ENCODE measurements around the gene PPARA. TPM values are rescaled to one million over a fixed set of nuclear protein-coding genes. Genes with fewer than 3 reads are reported as not detected.
A peak's percentile ranks its signal among the peaks of the same experiment; 100 is the strongest.
"Not testable (repeated sequence)": the region's sequence is repeated elsewhere in the genome, so short reads cannot be mapped to it uniquely, and the experiment has no call there.

The PPARA gene
- total RNA-seq, 3 donors from 2014 or later = 5.6 to 7.0 (median 5.9) TPM

DNA sequence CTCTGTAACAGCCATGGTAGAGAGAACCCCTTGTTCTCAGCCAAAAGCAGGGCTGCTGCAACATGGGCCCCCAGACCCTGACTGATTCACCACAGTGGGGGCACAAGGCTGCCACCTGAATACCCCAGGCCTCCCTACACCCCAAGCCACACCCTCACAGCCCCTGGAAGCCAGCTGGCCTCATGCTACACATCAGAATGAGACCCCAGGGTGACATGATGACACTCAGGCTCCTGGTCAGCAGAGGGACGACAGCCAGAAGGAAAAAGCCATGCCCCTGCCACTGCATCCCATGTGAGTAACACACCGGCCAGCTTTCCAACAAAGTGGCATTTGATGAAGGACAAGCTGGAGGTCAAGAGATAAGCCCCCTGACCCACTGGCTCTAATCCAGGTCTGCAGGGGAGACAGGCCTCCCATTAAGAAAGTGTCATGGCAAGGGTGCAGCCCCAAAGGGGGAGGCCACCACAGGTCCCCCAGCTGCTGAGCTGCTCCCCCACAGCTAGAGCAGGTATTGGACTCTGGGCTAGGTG, 97.2 kb downstream of the PPARA start:
- H3K4me1 Mint-ChIP-seq (ENCODE audit: low read depth) = peaks cover 16% of the 10 kb centered on the region
- H3K27me3 Mint-ChIP-seq (ENCODE audit: low read depth) = no peaks in the 10 kb centered on the region
- peak overlapping the region; percentile 2 for H3K4me3 Mint-ChIP-seq
- H3K9me3 Mint-ChIP-seq = no peaks in the 10 kb centered on the region
- DNase-seq = no peak
- no peak for ATAC-seq
- no peaks in the 10 kb centered on the region for H3K36me3 Mint-ChIP-seq (ENCODE audit: insufficient read depth)

DNA sequence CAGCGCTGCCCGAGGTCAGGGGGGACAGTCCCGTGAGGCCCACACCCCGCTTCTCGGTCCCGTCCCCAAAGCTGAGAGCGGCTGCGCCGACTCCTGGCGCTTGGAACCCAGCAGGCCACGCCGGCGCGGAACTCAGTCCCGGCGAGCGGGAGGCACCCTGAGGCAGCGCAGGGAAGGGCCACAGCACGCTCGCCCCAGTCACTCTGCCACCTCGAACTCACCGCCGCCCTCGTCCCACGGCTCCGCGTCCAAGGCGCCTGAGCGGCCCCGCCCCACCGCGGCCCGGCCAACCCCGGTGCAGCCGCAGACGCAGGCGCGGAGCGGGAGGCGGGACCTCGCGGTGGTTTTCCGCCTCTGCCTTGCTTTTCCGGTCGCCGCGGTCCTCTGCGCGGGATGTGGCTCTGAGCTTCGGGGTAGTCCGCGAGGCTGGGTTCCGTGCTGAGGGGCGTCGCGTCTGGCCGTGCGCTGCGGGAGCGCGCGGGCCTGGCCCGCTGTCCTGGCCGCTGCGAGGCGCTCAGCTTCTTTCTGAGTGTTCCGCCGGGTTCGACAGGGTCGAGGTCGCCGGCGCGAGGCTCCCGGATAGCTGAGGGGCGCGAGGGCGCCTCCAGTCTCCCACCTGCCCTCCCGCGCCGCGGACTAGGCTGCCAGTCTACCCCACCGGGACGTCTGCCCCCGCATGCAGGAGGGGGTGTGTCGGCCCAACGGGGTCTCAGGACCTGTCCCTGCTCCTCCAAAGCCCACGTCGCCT, 99.9 kb downstream of the PPARA start, which contains the start of gene CDPF1:
Gene CDPF1 (minus strand): TSS at position 259 of the 748 bp plus-strand sequence. CDS start 2,009 bp downstream, outside the sequence.
- H3K9me3 Mint-ChIP-seq = no peaks in the 10 kb centered on the region
- H3K4me1 Mint-ChIP-seq (ENCODE audit: low read depth) = peaks cover 21% of the 10 kb centered on the region
- H3K4me3 Mint-ChIP-seq = peak within 1 kb of the TSS; percentile 78

DNA sequence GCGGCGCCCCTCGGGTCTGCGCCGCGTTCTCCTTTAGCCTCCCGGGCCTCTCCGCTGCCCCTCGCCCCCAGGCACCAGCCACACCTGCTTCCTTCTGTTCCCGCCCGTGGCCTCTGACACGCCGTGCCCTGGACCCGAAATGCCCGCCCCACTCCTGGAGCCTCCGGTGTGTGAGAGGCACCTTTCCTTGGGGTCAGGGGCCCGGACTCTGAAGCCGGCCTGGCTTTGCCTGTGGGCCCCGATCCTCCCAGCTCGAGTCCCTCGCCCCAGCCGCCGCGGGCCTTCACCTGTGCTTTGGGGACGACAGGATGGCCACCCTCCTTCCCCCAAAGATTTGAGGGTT, 100.4 kb downstream of the PPARA start:
- Mint-ChIP-seq H3K27me3 (ENCODE audit: low read depth) (no peaks in the 10 kb centered on the region), H3K9me3 (no peaks in the 10 kb centered on the region), H3K4me3 (peak overlapping the region; percentile 78), H3K4me1 (ENCODE audit: low read depth) (peaks cover 21% of the 10 kb centered on the region), H3K36me3 (ENCODE audit: insufficient read depth) (no peaks in the 10 kb centered on the region)
- DNase-seq (no peak), ATAC-seq (peak in 1 of 2 donors; percentile 2)

More for the DNA sequence above, 99.9 kb downstream of the PPARA start, which contains the start of gene CDPF1:
- no peaks in the 10 kb centered on the region for H3K27me3 Mint-ChIP-seq (ENCODE audit: low read depth)
- peak; percentile 89 for DNase-seq
- H3K36me3 Mint-ChIP-seq (ENCODE audit: insufficient read depth) = no peaks in the 10 kb centered on the region
- ATAC-seq = peak; percentile 96 to 97

DNA sequence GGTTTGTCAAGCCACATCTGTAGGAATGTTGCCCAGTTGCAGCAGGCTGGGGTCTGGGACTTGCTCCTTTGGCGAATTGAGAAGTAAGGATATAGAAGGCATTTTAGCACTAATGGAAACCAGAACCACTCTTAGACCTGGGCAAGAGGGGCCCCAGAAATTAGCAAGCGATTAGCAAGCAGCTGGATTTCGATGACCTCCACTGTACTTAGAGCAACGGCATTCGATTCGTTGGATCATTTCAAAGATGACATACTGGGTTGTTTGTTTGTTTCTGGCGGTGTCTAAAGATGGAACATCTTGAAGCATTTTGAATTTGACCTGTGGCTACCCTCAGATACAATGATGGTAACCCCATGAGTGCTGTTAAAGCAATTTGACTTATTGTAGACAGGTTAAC, 100.9 kb downstream of the PPARA start:
- DNase-seq (no peak), ATAC-seq (no peak)
- no peaks in the 10 kb centered on the region for H3K27me3 Mint-ChIP-seq (ENCODE audit: low read depth)
- no peaks in the 10 kb centered on the region for H3K9me3 Mint-ChIP-seq
- peaks cover 21% of the 10 kb centered on the region for H3K4me1 Mint-ChIP-seq (ENCODE audit: low read depth)
- peak overlapping the region; percentile 78 for H3K4me3 Mint-ChIP-seq
- no peaks in the 10 kb centered on the region for H3K36me3 Mint-ChIP-seq (ENCODE audit: insufficient read depth)

DNA sequence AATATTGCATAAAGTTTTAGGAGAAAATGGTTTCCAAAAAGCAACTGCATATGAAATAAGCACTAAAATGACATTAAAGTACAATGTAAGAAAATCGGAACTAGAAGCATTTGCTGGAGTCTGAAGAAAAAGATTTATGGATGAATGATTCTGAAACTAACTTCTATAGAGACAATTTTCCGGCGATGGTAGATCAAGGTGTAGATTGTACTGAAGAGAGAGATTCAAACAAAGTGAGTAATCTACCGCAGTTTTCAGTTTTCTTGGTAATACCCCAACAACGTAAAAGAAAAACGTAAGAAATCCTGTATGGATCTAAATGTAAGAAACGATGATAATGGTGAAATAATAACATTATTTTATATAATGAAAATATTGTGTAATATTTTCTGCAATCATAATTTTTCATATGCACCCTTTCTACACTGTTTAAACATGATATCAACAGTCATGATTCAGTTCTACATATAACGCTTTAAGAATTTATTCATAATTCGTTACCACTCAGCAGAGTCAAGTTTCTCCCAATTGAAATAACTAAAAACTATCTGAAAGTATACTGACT, 101.6 kb downstream of the PPARA start:
- no peak for DNase-seq
- peak overlapping the region; percentile 78 for H3K4me3 Mint-ChIP-seq
- no peaks in the 10 kb centered on the region for H3K27me3 Mint-ChIP-seq (ENCODE audit: low read depth)
- no peaks in the 10 kb centered on the region for H3K36me3 Mint-ChIP-seq (ENCODE audit: insufficient read depth)
- peaks cover 21% of the 10 kb centered on the region for H3K4me1 Mint-ChIP-seq (ENCODE audit: low read depth)
- H3K9me3 Mint-ChIP-seq = no peaks in the 10 kb centered on the region
- no peak for ATAC-seq

DNA sequence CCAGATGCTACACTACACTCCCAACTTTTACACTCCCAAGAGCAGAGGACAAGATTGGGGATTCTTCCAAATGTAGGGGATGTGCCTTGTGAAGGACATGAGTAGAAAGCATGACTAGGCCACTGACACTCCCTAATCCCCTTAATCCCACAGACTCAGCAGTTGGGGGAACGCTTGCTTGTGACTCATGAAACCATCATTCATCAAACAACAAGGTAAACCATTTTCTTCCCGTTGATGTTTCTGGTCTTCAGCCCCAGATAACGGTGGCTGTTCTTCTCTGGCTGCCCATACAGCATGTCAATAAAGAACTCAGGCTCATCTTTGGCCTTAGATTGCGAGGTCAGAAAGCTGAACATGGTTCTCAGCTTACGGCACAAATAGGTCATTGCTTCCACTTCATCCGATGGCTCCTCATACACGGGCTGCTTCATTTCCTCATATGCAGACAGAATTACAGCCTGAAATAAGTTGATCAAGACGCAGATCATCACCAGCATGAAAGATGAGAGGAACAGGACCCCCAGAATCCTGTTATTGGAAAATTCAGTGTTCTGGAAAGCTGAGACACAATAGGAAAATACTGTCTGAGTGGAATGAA, 106.1 kb downstream of the PPARA start:
- peaks cover 11% of the 10 kb centered on the region for H3K4me1 Mint-ChIP-seq (ENCODE audit: low read depth)
- no peak for DNase-seq
- H3K27me3 Mint-ChIP-seq (ENCODE audit: low read depth) = peaks cover 22% of the 10 kb centered on the region
- ATAC-seq = no peak
- H3K9me3 Mint-ChIP-seq = no peaks in the 10 kb centered on the region
- H3K4me3 Mint-ChIP-seq = no peak overlapping the region
- H3K36me3 Mint-ChIP-seq (ENCODE audit: insufficient read depth) = no peaks in the 10 kb centered on the region

DNA sequence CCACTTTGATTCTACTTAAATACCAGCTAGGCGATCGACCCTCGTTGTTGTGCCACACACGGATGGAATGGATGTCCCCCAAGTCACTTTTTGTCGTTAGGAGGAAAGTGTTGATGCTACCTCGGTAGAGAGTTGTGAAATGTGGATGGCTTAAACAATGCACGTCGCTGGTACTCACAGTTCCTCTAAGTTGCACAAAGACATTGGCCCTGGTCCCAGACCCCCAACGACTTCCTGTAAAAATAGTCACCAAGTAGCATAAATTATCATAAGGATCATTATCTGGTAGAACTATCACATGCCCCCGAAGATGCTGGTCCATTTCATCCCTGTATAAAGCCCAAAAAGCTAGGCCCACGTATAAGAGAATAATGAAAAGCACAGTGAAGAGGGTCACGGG, 109.0 kb downstream of the PPARA start:
- no peak for ATAC-seq
- Mint-ChIP-seq H3K4me3 (no peak overlapping the region), H3K36me3 (ENCODE audit: insufficient read depth) (no peaks in the 10 kb centered on the region), H3K9me3 (no peaks in the 10 kb centered on the region), H3K4me1 (ENCODE audit: low read depth) (peaks cover 4% of the 10 kb centered on the region), H3K27me3 (ENCODE audit: low read depth) (peaks cover 45% of the 10 kb centered on the region)
- DNase-seq = no peak

DNA sequence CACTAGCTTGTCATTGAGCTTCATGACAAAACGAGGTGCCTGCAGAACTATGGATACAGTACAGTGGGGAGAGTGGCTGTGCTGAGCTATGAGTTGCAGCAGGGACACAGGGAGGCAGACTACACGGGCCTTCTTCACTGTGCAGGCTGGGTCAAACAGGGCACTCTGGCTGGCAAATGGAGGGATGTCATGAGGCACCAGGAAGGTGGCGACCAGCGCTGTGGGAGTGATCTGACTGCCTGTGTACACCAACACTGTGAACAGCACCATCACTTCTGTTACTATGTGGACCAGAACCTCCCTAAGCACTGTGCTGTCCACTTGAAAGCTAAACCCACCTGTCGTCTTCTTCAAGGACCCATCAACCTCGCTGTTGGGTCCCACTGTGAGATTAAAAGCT, 109.7 kb downstream of the PPARA start:
- Mint-ChIP-seq H3K36me3 (ENCODE audit: insufficient read depth) (no peaks in the 10 kb centered on the region), H3K9me3 (no peaks in the 10 kb centered on the region), H3K4me3 (no peak overlapping the region), H3K4me1 (ENCODE audit: low read depth) (peaks cover 4% of the 10 kb centered on the region), H3K27me3 (ENCODE audit: low read depth) (peaks cover 47% of the 10 kb centered on the region)
- no peak for DNase-seq
- no peak for ATAC-seq

DNA sequence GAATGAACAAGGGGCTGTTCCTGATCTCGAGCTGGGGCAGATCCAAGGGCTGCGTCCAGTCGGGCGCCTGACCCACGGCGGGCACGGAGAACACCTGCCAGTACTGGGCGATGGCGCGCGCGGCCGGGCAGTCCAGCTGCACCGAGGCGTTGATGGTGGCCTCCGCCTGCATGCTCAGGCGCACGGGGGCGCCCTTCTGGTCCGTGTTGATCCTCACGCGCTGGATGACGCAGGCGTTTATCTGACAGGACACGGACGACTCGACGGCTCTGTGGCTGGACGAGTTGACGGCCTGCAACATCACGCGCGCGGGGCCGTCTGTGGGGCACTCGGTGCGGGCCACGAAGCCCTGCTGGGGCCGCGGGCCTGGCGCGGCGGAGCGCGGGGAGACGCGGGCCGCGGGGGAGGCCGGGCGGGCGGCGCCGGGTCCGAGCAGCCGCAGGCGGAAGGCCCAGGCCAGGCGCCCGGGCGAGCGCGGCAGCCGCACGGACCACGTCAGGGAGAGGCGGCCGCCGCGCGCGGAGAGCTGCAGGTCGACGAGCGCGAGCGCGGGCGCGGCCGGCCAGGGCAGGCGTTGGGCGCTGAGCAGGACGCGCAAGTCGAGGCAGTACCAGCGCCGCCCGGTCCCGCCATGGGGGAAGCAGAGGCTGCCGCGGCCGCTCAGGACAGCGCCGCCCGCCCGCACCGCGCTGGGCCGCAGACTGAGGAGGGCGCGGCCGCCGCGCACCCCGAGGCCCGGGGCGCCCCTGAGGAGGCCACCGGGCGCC, 112.3 kb downstream of the PPARA start:
- H3K27me3 Mint-ChIP-seq (ENCODE audit: low read depth) = peaks cover 58% of the 10 kb centered on the region
- DNase-seq (no peak), ATAC-seq (peak; percentile 45 to 63)
- H3K4me3 Mint-ChIP-seq = no peak overlapping the region
- no peaks in the 10 kb centered on the region for H3K36me3 Mint-ChIP-seq (ENCODE audit: insufficient read depth)
- no peaks in the 10 kb centered on the region for H3K9me3 Mint-ChIP-seq
- H3K4me1 Mint-ChIP-seq (ENCODE audit: low read depth) = peaks cover 10% of the 10 kb centered on the region

DNA sequence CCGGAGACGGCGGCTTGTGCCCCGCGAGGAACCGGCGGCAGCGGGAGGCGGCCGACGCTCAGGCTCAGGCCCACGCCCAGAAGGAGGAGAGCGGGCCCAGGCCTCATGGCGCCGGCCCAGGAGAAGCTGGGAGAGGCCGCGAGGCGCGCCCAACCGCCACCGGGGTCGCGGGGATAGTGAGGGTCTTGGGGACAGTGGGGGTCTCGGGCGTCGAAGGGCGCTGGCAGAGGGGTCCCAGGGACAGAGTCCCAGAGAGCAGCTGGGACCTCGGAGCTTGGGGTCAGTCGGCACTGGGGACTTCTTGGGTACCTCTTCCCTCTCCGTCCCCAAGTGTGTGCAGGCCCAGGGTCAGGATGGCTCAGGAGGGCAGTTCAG, 112.9 kb downstream of the PPARA start, which contains the start of gene PKDREJ:
Gene PKDREJ (minus strand): TSS at position 128 of the 375 bp plus-strand sequence. CDS start 21 bp downstream, at position 107.
- Mint-ChIP-seq H3K4me1 (ENCODE audit: low read depth) (peaks cover 12% of the 10 kb centered on the region), H3K4me3 (peak within 1 kb of the TSS; percentile 39), H3K9me3 (no peaks in the 10 kb centered on the region), H3K36me3 (ENCODE audit: insufficient read depth) (no peaks in the 10 kb centered on the region), H3K27me3 (ENCODE audit: low read depth) (peaks cover 58% of the 10 kb centered on the region)
- DNase-seq = no peak
- ATAC-seq = no peak

DNA sequence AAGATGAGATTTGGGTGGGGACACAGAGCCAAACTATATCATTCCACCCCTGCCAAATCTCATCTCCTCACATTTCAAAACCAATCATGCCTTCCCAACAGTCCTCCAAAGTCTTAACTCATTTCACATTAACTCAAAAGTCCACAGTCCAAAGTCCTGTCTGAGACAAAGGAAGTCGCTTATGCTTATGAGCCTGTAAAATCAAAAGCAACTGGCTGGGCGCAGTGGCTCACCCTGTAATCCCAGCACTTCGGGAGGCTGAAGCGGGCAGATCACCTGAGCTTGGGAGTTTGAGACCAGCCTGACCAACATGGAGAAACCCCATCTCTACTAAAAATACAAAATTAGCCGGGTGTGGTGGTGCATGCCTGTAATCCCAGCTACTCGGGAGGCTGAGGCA, 114.2 kb downstream of the PPARA start:
- H3K4me1 Mint-ChIP-seq (ENCODE audit: low read depth) = peaks cover 15% of the 10 kb centered on the region
- not testable (repeated sequence) for H3K36me3 Mint-ChIP-seq (ENCODE audit: insufficient read depth); DNase-seq; H3K4me3 Mint-ChIP-seq; H3K9me3 Mint-ChIP-seq; ATAC-seq
- peaks cover 52% of the 10 kb centered on the region for H3K27me3 Mint-ChIP-seq (ENCODE audit: low read depth)

DNA sequence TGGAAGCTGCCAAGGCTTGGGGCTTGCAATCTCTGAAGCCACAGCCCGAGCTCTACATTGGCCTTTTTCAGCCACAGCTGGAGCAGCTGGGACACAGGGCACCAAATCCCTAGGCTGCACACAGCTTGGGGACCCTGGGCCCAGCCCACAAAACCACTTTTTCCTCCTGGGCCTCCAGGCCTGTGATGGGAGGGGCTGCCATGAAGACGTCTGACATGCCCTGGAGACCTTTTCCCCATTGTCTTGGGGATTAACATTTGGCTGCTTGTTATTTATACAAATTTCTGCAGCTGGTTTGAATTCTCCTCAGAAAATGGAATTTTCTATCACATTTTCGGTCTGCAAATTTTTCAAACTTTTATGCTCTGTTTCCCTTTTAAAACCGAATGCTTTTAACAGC, 115.3 kb downstream of the PPARA start:
- not testable (repeated sequence) for ATAC-seq; H3K4me3 Mint-ChIP-seq; DNase-seq; H3K9me3 Mint-ChIP-seq; H3K36me3 Mint-ChIP-seq (ENCODE audit: insufficient read depth)
- Mint-ChIP-seq H3K4me1 (ENCODE audit: low read depth) (peaks cover 19% of the 10 kb centered on the region), H3K27me3 (ENCODE audit: low read depth) (peaks cover 44% of the 10 kb centered on the region)

DNA sequence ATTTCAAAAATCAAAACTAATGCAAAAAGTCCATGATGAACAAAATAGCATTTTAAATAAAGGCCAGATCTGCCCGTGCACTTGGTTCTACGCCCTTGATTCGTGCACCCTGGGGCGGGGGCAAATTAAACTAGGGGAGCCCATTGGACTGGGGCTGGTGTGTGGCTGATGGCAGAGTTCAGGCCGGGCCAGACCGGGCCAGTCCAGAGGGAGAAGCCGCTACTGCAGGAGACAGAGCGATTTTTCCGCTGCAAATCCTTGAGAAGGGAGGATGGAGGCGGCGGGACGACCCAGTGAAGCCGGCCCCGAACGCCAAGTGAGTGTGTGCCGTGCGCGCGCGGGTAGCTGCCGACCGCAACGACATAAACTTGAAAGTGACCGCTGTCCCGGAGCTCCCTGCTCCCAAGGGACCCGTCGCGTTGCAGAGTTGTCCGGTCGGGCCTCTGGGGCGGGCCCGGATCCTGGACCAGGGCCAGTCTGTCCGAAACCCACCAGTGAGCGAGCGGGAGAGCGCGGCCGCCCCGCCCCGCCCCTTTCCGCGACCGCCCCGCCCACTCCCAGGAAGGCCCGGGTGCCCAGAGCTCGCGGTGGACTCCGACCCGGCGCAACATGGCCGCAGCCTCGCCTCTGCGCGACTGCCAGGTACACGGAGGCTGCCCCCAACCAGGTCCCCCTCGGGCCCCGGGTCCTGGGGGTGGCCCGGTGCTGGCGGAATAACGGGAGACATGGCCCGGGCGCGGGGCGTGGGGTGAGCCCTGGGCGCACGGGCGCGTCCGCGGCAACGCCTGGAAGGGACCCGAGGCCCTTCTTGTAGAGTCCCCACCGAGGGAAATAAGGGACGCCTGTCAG, 117.3 kb downstream of the PPARA start, which contains the start of gene TTC38:
Gene TTC38 (plus strand): TSS at position 578 of the 849 bp plus-strand sequence. CDS start 32 bp downstream, at position 610.
- Mint-ChIP-seq H3K36me3 (ENCODE audit: insufficient read depth) (no peaks in the 10 kb centered on the region), H3K4me3 (peak within 1 kb of the TSS; percentile 88), H3K27me3 (ENCODE audit: low read depth) (peaks cover 25% of the 10 kb centered on the region), H3K9me3 (no peaks in the 10 kb centered on the region), H3K4me1 (ENCODE audit: low read depth) (peaks cover 19% of the 10 kb centered on the region)
- DNase-seq (peak; percentile 26), ATAC-seq (peak; percentile 77 to 89)

All from activated T-cell treated with anti-CD3 and anti-CD28 coated beads, Interleukin-2, amount 50 U/mL, for 4 hours (primary cell).